ENCODE data around the gene MYH11.

Gene MYH11

DNA sequence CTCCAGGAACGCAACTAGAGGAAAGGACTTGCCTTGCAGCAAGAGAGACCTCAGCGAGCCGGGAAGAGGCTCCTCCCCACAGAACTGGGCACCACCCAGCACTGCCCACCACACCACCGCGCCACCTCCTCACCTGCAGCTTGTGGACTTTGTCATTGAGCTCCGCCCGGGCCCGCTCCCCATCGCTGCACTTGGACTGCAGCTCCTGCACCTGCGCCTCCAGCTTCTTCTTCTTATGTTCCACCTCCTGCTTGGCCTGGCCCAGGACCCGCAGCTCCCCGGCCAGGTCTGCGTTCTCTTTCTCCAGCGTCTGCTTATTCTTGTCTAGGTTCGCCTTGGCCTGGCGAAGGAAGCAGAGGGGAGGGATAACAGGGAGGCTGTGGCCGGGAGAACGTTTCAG is 130.1 kb downstream of the MYH11 start:
- no peak overlapping the region for H3K4me3 ChIP-seq (ENCODE audit: control insufficient read depth, low read depth, low read length)
- TF ChIP-seq CTCF (IDR thresholded peaks at IDR 0.05; ENCODE audit: control insufficient read depth, insufficient read depth, low read depth, low read length, missing control alignments) = no peak
- DNase-seq (ENCODE audit: low read depth) = no peak

DNA sequence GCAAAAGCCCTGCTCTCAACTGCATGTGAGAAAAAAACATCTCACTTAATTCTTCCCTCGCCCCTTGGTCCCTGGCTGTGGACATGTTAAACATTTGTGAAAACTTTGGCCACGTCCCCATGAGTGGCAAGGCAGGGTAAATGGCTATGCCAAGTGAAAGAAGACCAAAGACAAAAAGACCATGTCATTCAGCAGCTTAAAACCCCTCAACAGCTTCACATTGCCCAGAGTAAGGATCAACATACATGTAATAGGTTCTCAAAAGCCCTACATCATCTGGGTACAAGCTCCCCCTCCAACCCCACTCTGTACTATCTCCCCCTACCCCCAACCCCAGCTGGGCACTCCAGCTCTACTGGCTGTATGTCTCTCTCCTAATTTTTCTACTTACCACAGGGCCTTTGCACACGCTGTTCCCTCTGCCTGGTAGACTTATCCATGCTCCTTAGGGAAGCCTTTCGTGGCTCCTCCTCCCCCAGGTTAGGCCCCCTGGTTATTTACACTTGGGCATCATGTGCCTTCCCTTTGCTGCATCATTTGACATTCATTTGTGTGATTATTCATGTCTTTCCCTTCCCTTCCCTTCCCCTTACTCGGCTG is 131.1 kb downstream of the MYH11 start:
- no peak for DNase-seq (ENCODE audit: low read depth)
- H3K4me3 ChIP-seq (ENCODE audit: control insufficient read depth, low read depth, low read length) = no peak overlapping the region
- TF ChIP-seq CTCF (IDR thresholded peaks at IDR 0.05; ENCODE audit: control insufficient read depth, insufficient read depth, low read depth, low read length, missing control alignments) = no peak

DNA sequence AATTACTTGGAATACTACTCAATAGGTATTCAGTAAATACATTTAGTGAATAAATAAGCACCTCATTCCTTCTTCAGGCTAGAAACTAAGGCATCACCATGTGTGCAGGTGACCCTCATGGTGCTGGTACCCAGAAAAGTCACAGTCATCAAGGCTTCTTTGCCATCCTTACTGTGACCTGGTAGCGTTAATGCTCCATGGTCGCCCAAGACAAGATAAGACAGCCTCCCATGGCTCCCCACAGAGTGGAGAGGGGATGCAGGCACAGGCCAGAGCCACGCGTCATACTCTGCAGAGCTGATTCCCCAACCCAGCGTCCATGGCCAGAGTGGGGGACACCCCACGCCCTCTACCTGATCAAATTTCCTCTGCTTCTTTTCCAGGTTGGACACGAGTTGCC is 133.0 kb downstream of the MYH11 start:
- no peak for TF ChIP-seq CTCF (IDR thresholded peaks at IDR 0.05; ENCODE audit: control insufficient read depth, insufficient read depth, low read depth, low read length, missing control alignments)
- H3K4me3 ChIP-seq (ENCODE audit: control insufficient read depth, low read depth, low read length) = no peak overlapping the region
- DNase-seq (ENCODE audit: low read depth) = no peak

GRCh38 chr16:15721018-15721417 is 135.8 kb downstream of the MYH11 start:
- no peak for DNase-seq (ENCODE audit: low read depth)
- TF ChIP-seq CTCF (IDR thresholded peaks at IDR 0.05; ENCODE audit: control insufficient read depth, insufficient read depth, low read depth, low read length, missing control alignments) = no peak
- no peak overlapping the region for H3K4me3 ChIP-seq (ENCODE audit: control insufficient read depth, low read depth, low read length)

DNA sequence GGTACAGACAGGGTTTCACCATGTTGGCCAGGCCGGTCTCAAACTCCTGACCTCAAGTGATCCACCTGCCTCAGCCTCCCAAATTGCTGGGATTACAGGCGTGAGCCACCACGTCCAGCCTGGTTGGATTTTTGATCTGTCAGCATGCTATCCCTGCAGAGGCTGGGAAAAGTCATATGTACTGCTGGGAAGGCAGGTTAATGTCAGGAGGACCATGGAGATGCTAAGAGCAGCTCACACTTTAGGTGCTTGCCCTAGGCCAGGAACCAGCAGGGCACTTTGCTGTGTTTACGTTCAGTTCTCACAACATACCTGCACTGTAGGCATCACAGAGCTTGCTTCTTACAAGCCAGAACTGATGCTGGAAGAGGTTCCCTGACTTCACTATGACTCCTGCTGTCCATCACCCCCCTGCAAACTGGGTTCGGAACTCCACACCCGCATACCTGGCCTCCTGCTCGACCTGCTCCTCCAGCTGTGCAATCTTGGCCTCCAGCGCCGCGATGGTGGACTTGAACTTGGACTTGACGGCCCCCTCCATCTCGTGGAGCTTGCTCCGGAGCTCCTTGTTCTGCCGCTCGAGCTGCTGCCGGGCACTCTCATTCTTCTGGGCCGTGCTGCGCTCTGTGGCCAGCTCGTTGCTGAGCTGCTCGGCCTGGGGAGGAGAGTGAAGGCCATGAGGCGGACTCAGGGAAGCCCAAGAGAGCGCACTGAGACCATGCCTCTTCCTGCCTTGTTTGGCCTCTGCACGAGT is 140.0 kb downstream of the MYH11 start:
- no peak for TF ChIP-seq CTCF (IDR thresholded peaks at IDR 0.05; ENCODE audit: control insufficient read depth, insufficient read depth, low read depth, low read length, missing control alignments)
- no peak overlapping the region for H3K4me3 ChIP-seq (ENCODE audit: control insufficient read depth, low read depth, low read length)
- no peak for DNase-seq (ENCODE audit: low read depth)

- DNase-seq (ENCODE audit: low read depth) = no peak
- H3K4me3 ChIP-seq (ENCODE audit: control insufficient read depth, low read depth, low read length) = no peak overlapping the region
- no peak for TF ChIP-seq CTCF (IDR thresholded peaks at IDR 0.05; ENCODE audit: control insufficient read depth, insufficient read depth, low read depth, low read length, missing control alignments)
Observed at GRCh38 chr16:15715221-15715620, 141.6 kb downstream of the MYH11 start.

Measured in AG09309 (cell line).